Stimulated activated CD8-positive, alpha-beta memory T cell treated with anti-CD3 and anti-CD28 coated beads, Interleukin-4, amount 100 ng/mL, for 48 hours (primary cell): ENCODE data around the gene SBF2.
"Not testable (repeated sequence)": the region's sequence is repeated elsewhere in the genome, so short reads cannot be mapped to it uniquely, and the experiment has no call there.

Source experiments
- DNase-seq: peaks from one replicate; pipeline ENCODE4 v3.0.0-alpha.2; 2020

SBF2 gene

GRCh38 chr11:10298342-10298741 lies 4.3 kb upstream of the SBF2 start:
- DNase-seq: peak; percentile 58

DNA sequence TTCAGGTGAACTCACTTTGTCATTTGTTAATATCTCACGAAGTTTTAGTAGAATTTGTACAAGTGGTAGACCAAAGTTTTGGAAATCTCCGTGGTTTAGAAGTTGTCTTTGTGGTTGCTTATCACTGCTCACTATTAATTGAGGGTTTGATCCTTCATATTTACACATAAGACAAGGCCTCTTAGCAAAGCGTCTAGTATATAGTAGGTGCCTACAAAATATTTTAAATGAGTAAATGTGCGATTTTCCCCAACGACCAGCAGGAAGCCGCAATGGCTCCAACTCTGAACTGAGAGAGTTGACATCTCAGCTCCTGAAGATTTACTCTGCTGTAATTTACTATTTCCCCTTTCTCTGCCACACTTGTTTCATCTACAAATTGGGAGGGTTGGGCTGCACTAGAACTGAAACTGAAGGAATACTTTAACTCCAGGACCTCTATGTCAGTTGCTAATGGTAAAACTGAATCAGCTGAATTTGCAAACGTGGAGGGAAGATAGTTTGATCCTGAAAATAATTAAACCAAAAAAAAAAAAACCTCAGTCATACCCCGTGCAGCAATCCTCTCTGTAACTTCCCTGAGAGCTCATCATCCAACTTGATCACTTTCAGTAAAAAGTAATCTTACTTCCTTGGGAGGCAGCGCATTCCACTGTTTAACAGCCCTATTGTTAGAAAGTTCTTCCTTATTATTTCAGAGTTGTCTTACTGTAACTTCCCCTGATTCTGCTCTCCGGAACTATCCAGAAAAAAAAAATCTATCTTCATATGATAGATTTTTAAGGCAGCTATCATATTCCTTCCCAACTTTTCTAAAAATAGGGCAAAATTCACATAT lies 1.3 kb upstream of the SBF2 start:
- DNase-seq: no peak

DNA sequence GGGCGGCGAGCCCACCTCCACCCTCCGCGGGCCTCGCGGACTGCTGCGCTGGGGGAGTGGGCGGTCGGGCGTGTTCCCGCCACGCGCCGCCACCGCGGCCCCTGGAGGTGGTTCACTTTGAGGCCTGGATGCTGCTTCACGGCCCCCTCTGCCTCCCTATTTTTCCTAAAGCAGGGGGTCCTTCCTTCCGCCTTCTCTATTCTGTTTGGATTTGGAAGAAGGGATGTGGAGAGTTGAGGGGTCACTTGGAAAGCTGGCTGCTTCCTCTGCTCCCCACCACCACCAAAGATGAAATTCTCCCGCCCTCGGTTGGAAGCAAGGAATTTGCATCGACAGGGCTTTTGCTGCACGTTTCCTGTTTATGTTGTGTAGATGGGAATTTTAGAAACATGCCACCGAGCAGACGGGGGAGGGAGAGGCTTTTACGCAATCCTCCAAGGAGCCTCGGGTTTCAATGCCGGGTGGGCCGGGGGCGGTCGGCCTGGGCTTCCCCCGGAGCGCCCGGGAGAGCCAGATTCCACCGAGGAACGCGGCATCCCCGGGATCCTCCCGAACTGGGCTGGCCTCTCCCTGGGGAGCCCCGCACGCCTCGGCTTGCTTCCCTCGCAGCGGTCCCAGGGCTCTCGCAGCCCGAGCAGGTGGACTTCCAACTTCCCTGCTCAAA lies 403 bp upstream of the SBF2 start:
- no peak for DNase-seq

DNA sequence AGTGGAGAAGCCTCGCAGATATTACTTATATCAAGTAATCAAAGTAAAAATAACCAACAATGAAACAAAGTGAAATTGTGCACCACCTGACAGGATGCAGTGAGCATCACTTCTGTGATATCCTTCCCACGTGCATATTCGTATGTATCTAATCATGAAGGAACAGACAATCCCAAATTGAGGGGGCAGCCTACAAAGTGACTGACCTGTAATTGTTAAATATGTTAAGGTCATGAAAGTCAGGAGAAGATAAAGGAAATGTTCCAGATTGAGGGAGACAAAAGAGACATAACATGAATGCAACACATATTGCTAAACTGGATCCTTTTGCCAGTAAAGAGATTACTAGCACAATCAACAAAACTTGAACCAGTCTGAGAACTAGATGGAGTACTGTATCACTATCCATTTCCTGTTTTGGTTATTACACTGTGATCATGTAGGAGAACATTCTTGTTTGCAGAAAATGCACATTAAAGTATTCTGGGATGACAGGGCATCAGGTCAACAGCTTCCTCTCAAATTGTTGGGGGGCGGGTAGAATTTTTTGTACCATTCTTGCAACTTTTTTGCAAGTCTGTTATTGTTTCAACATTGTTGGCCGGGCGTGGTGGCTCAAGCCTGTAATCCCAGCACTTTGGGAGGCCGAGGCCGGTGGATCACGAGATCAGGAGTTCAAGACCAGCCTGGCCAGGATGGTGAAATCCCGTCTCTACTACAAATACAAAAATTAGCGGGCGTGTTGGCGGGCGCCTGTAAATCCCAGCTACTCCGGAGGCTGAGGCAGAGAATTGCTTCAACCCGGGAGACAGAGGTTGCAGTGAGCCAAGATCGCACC lies 2.0 kb downstream of the SBF2 start:
- DNase-seq: no peak

DNA sequence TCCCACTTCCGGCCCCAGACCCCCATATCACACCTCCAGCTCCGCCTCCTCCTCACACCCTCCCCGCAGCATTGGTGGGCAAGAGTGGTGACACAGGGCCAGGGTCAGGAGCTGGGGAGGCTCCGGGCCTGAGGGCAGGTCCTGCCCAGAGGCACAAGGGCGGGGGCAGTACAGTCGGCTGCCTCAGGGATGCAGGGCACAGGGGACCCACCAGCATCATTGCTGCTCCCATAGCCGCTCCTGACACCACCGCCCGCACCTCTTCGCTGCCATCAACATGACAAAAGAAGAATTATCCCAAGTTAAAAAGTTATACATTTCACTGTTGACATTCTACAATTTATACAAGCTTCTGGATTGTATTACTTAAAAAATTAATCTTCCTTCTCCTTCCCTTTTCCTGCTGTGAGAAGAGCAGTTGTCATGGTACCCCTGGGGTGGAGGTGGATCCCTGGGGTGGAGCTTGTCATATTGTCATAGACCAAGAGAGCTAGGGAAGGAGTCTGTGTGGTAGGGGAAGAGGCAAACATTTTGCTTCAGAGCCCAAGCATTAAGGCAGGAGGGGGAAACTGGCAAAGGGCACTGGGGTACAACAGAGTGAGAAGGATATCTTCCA lies 4.1 kb downstream of the SBF2 start:
- no peak for DNase-seq

DNA sequence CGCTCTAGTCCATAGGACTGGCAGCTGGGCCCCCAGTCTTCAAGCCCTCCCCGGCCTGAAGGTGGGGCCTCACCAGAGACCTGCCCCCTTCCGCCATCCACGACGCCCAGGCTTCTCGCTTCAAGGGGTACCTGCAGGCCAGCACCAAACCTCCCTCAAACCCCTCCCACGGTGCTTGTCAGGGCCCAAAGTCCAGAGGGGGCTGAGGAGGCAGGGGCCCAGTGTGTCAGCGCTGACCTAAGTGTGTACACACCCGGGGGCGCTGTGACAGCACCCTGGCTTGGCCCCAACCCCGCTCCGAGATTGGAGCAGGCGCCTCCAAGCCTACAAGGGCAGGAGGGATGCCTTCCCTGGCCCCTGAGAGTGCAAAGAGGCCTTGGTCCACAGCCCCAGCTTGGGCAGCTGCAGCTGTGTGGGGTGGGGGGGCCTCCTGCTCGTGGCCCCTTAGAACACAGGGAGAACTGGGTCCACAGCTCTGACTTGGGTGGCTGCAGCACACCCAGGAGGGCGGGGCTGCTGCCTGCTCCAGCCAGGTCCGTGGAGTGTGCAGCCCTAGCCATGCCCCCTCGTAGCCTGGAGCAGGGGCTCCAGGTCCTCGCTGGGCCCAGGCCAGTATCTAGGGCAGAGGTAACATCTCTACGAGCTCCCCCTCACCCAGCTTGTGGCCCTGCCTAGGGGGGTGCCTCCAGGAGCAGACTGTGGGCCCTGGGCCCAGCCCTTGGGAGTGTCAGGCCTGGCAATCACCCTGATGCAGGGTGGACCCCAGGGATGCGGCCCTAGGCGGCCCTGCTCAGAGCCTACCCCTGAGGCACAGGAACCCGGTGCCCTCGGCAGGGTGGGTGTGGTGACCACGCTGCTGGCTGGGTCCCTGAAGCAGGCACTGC lies 4.9 kb downstream of the SBF2 start:
- DNase-seq: no peak

DNA sequence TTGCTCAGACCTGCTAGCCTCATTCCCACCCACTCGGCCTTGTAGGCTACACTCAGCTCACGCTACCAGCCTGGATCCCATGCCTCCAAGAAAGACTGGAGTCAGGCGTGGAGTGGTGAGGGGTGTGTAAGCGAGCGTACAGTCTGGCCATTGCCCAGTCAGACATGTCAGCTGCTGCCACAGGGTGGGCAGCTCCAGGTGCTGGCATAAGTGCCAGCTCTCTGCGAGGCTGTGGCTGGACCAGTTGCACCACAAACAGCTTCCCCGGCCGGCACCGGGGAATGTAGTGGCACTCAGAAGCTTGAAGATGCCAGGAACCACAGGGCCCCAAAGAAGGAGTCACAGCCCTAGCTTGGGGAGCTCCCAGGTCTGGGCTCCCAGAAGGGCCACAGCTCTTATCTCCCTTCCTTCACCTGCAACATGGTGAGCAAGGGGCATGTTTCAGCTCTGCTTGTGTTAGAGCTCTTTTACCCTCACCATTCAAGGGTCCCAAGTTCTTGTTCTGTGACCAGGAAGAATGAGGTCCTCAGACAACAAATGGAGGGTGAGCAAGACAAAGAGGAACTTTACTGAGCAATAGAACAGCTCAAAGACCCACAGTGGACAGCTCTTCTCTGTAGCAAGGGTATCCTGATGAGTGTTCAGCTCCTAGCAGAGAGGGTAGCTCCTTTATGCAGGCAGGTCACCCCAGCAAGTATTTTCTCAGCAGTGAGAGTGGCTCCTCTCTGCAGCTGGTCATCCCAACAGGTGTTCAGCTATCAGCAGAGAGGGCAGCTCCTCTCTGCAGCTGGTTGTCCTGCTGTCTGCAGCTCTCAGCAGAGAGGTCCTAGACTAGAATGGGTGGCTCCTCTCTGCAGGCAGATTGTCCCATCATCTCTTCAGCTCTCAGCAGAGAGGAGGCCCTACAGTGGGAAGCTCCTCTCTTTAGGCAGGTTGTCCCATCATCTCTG lies 6.0 kb downstream of the SBF2 start:
- no peak for DNase-seq

- DNase-seq: no peak
Observed at GRCh38 chr11:10287140-10287539, 6.9 kb downstream of the SBF2 start.

- no peak for DNase-seq
Observed at GRCh38 chr11:10285148-10285802, 8.7 kb downstream of the SBF2 start.

DNA sequence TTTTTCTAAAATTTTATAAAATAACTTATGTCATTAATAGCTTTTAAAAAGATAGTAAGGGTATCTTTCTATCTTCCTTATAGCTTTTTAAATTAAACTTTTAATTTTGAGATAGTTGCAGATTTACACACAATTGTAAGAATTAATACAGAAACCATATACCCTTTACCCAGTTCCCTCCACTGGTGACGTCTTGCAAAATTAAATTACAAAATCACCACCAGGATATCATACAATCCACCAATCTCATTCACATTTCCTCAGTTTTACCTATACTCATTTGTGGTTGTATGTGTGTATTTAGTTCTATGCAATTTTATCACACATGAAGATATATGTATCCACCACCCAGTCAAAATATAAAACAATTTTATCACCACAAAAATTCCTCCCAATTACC lies 10.0 kb downstream of the SBF2 start:
- DNase-seq: no peak

- DNase-seq: no peak
Observed at GRCh38 chr11:10282117-10282516, 11.9 kb downstream of the SBF2 start.

DNA sequence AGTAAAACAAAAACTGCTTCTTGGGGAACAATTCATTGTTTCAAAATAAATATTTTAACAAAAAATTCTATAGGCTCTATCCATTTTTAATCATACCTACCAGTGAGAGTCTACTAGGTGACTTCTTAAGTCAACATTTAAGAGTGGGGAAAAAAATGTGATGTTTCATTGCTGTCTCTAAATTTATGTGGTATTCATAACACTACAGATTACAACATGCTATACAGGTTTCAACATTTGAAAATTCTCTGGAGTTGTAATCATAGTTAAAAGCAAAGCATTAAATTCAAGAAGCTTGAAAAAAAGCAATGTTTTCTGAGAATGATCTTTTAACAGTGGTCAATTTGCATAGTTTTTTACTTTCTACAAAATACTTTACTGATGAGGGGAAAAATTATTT lies 18.3 kb downstream of the SBF2 start:
- DNase-seq: no peak

GRCh38 chr11:10274726-10275125 lies 19.3 kb downstream of the SBF2 start:
- no peak for DNase-seq

- no peak for DNase-seq
Observed at GRCh38 chr11:10273738-10274137, 20.3 kb downstream of the SBF2 start.

- no peak for DNase-seq
Observed at GRCh38 chr11:10272132-10272531, 21.9 kb downstream of the SBF2 start.

DNA sequence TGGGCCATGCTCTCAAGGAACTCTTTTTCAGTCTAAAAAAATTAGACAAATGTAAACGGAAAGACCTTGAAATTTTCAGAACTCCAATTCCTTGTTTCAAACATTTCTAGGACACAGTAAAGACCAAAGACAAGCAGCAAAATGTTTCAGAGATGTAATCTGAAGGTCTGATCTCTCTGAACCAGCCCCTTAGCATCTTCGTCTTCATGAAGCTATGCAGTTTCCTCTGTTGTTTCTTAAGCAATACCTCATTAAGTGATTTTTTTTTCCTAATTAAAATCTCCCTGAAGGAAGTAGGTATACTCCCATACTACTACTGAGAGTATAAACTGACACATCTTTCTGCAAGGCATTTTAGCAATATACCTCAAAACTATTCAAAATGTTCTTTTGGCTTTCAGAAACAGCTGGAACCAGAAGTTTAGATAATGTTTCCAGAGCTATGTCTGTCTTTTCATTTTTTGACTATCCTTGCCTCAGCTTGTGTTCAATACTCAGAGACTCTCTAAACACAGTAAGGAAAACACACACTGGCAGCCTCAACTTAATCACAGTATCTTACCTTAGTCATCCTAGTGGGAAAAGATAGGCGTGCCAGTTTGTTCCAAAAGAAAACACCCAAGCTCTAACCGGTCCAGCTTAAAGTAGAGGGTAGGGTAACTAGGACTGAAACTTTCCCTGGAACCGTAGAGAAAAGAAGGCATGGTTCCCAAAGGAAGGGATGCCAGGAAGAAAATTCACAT lies 25.1 kb downstream of the SBF2 start:
- no peak for DNase-seq

GRCh38 chr11:10267821-10268220 lies 26.2 kb downstream of the SBF2 start:
- DNase-seq: no peak

GRCh38 chr11:10265936-10266335 lies 28.1 kb downstream of the SBF2 start:
- DNase-seq: no peak

DNA sequence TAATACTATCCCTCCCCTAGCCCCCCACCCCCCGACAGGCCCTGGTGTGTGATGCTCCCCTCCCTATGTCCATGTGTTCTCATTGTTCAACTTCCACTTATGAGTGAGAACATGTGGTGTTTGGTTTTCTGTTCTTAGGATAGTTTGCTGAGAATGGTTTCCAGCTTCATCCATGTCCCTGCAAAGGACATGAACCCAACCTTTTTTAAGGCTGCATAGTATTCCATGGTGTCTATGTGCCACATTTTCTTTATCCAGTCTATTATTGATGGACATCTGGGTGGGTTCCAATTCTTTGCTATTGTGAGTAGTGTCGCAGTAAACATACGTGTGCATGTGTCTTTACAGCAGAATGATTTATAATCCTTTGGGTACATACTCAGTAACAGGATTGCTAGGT lies 29.3 kb downstream of the SBF2 start:
- DNase-seq: not testable (repeated sequence)

DNA sequence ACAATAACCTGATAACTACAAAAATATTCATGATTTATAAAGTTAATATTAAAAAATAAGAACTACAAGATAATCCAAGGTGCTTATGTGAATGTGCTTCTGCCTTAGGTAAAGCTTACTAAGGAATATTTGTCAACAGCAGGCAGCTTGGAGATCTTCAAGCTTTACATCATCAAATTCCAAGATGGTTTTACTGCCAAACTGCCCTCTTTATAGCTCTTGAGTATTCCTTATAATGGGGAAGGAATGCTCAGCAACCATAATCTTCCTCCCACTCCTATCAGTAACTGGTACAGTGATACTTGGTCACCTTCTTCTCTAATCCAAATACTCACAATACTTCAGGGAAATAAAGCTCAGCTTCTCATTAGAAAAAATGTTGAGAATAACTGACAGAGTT lies 30.1 kb downstream of the SBF2 start:
- DNase-seq: no peak
